Erythroblast (primary cell): ENCODE results near the gene PNKD.

Source experiments
- GATA1 ChIP-seq: IDR thresholded peaks from 2 replicates; pipeline ENCODE4 v1.6.1; 2011; ENCODE audit warnings: low read depth, mild to moderate bottlenecking, control low read depth, low read length, moderate library complexity
- POLR2A ChIP-seq: IDR thresholded peaks from 2 replicates; pipeline ENCODE4 v1.6.1; 2011; ENCODE audit warnings: mild to moderate bottlenecking, low read length

GRCh38 chr2:218224186-218224585, 46.1 kb upstream of the PNKD start:
- no peak for TF ChIP-seq POLR2A
- no peak for TF ChIP-seq GATA1
